ENCODE results near the gene MPP3. TPM values are rescaled to one million over a fixed set of nuclear protein-coding genes. Genes with fewer than 3 reads are reported as not detected.

The MPP3 gene
- total RNA-seq, 1 experiment from 2014 or later, result 19.5 TPM

- H3K79me2 ChIP-seq (ENCODE audit: insufficient read depth, low read length), result no peaks in the 10 kb centered on the region
- no TSS peak for BruUV-seq (replicated peaks)
- RAD21 ChIA-PET (ENCODE audit: low non-redundant PET in 1 of 2, low total read pairs in 2 of 2, uncharacterized antibody in 2 of 2, unreplicated experiment in 2 of 2), result no interaction called here
- H3K36me3 ChIP-seq (ENCODE audit: control insufficient read depth in 1 of 2, insufficient read depth in 2 of 2, low read length in 2 of 2), result peaks cover 2 to 23% of the 10 kb centered on the region in 2 experiments; a peak in 3 of 4 replicates
- H3K9me2 ChIP-seq (ENCODE audit: insufficient read depth), result no peaks in the 10 kb centered on the region
- peaks cover 0 to 9% of the 10 kb centered on the region in 2 experiments; a peak in 1 of 4 replicates for H3K4me1 ChIP-seq (ENCODE audit: control insufficient read depth in 1 of 2, insufficient read depth in 2 of 2, low read length in 2 of 2)
- no peaks in the 10 kb centered on the region for H4K20me1 ChIP-seq (ENCODE audit: insufficient read depth)
- intact Hi-C loops (cut with micrococcal nuclease), result no loop called here
- no peak overlapping the region for H3K27ac ChIP-seq (ENCODE audit: low read depth, low read length)
- no peak overlapping the region for H3K9ac ChIP-seq (ENCODE audit: low read length)
- CTCF ChIA-PET, result interaction anchor here (1.9 kb wide), 1 partner anchor 21 kb away, joined by 5 read pairs; no protein-coding TSS in a partner anchor
- ATAC-seq (no peak), DNase-seq (ENCODE audit: low read depth, low spot score) (no peak)
- no peak for TF ChIP-seq ZBTB33 (IDR thresholded peaks at IDR 0.05; ENCODE audit: extremely low read depth, insufficient replicate concordance, low read length)
- TF ChIP-seq CTCF (IDR thresholded peaks at IDR 0.05 in 2 of 3, conservative IDR thresholded peaks at IDR 0.05 in 1 of 3; ENCODE audit: borderline replicate concordance in 1 of 3, insufficient read depth in 1 of 3, low read depth in 2 of 3, low read length in 2 of 3), result no peak
- TF ChIP-seq ATF3 (IDR thresholded peaks at IDR 0.05), result no peak
- no peak for TF ChIP-seq TCF7L2 (IDR thresholded peaks at IDR 0.05; ENCODE audit: borderline replicate concordance, extremely low read depth, insufficient read depth, insufficient read length)
- no peak for TF ChIP-seq RAD21 (IDR thresholded peaks at IDR 0.05; ENCODE audit: low read depth)
- no peak for TF ChIP-seq EZH2 (IDR thresholded peaks at IDR 0.05)
- no peak for TF ChIP-seq EGR1 (IDR thresholded peaks at IDR 0.05; ENCODE audit: low read depth)
- TF ChIP-seq REST (IDR thresholded peaks at IDR 0.05; ENCODE audit: low read depth), result no peak
- TF ChIP-seq SIN3A (IDR thresholded peaks at IDR 0.05; ENCODE audit: low read depth), result no peak
- TF ChIP-seq FOSL1 (IDR thresholded peaks at IDR 0.05; ENCODE audit: low read depth), result no peak
- TF ChIP-seq POLR2AphosphoS5 (IDR thresholded peaks at IDR 0.05; ENCODE audit: low read depth, low read length), result no peak
- no peak for TF ChIP-seq CBX3 (IDR thresholded peaks at IDR 0.05; ENCODE audit: low read depth)
- no peak for TF ChIP-seq JUND (IDR thresholded peaks at IDR 0.05)
- TF ChIP-seq ZNF274 (IDR thresholded peaks at IDR 0.05; ENCODE audit: low read depth, low read length), result no peak
- TF ChIP-seq EZH2phosphoT487 (IDR thresholded peaks at IDR 0.05; ENCODE audit: borderline replicate concordance), result no peak
- TF ChIP-seq YY1 (IDR thresholded peaks at IDR 0.05; ENCODE audit: extremely low read depth, insufficient replicate concordance, low read depth, low read length), result no peak
- no peak for TF ChIP-seq CEBPB (IDR thresholded peaks at IDR 0.05; ENCODE audit: low read depth)
- no peak for TF ChIP-seq MAX (IDR thresholded peaks at IDR 0.05)
- TF ChIP-seq ZFX (IDR thresholded peaks at IDR 0.05), result no peak
- H3K9me3 ChIP-seq (ENCODE audit: control insufficient read depth in 1 of 2, insufficient read depth in 1 of 2, low read depth in 1 of 2, low read length in 2 of 2), result no peaks in the 10 kb centered on the region
- H2AFZ ChIP-seq (ENCODE audit: low read depth, low read length, poor library complexity, severe bottlenecking), result no peak overlapping the region
- H3K27me3 ChIP-seq (ENCODE audit: insufficient read depth, low read length), result no peaks in the 10 kb centered on the region
- POLR2A ChIA-PET, result no interaction called here
- H3K4me2 ChIP-seq (ENCODE audit: low read length), result no peak overlapping the region
- H3K4me3 ChIP-seq (replicated peaks in 1 of 2; ENCODE audit: low read depth in 1 of 2, low read length in 2 of 2), result no peak overlapping the region
These were observed 14.0 kb downstream of the MPP3 start for GRCh38 chr17:43818966-43819365.
